Chondrocyte (in vitro differentiated cells): ENCODE measurements around the gene CCDC88C. TPM values are rescaled to one million over a fixed set of nuclear protein-coding genes. Genes with fewer than 3 reads are reported as not detected.

Experiments
- DNase-seq: peaks from one replicate; pipeline ENCODE4 v3.0.0; 2021; ENCODE audit warnings: mixed read lengths, low spot score
- H3K27ac Mint-ChIP-seq: one replicate; pipeline ENCODE4 v1.8.0; 2021; ENCODE audit warnings: mild to moderate bottlenecking, moderate library complexity, mixed read lengths; ENCODE audit not compliant: unreplicated experiment
- H3K27me3 Mint-ChIP-seq: 2 replicates; pipeline ENCODE4 v1.8.0; 2021; ENCODE audit warnings: low read depth, mixed read lengths
- H3K36me3 Mint-ChIP-seq: 2 replicates; pipeline ENCODE4 v1.8.0; 2021; ENCODE audit warnings: low read depth, mixed read lengths
- H3K4me1 Mint-ChIP-seq: 2 replicates; pipeline ENCODE4 v1.8.0; 2021; ENCODE audit warnings: low read depth, mild to moderate bottlenecking, mixed read lengths
- H3K4me3 Mint-ChIP-seq: one replicate; pipeline ENCODE4 v1.8.0; 2021; ENCODE audit warnings: mild to moderate bottlenecking, moderate library complexity, mixed read lengths; ENCODE audit not compliant: unreplicated experiment
- H3K9me3 Mint-ChIP-seq: 2 replicates; pipeline ENCODE4 v1.8.0; 2021; ENCODE audit warnings: low read depth, mixed read lengths
- CTCF ChIP-seq: fragments of 200-600 bp; sonication (generic); IDR thresholded peaks from 2 replicates; pipeline ENCODE4 v1.5.0; 2021; ENCODE audit warnings: antibody characterized with exemption, mild to moderate bottlenecking, moderate library complexity
- total RNA-seq: library from RNA; stranded (reverse); gene quantifications from 3 replicates; pipeline ENCODE4 v1.2.1, GENCODE V29; 2021

Gene CCDC88C
- total RNA-seq, 1 donor from 2014 or later = 2.3 TPM

GRCh38 chr14:91369628-91370445 lies 47.8 kb downstream of the CCDC88C start:
- DNase-seq = no peak
- Mint-ChIP-seq H3K27me3 (no peaks in the 10 kb centered on the region), H3K9me3 (no peaks in the 10 kb centered on the region), H3K4me3 (no peak overlapping the region), H3K36me3 (no peaks in the 10 kb centered on the region), H3K27ac (no peak overlapping the region), H3K4me1 (peaks cover 53% of the 10 kb centered on the region)
- TF ChIP-seq CTCF = no peak

- TF ChIP-seq CTCF = no peak
- H3K4me3 Mint-ChIP-seq = no peak overlapping the region
- H3K36me3 Mint-ChIP-seq = no peaks in the 10 kb centered on the region
- no peaks in the 10 kb centered on the region for H3K27me3 Mint-ChIP-seq
- no peak for DNase-seq
- no peaks in the 10 kb centered on the region for H3K9me3 Mint-ChIP-seq
- H3K27ac Mint-ChIP-seq = no peak overlapping the region
- peaks cover 44% of the 10 kb centered on the region for H3K4me1 Mint-ChIP-seq
Observed at GRCh38 chr14:91368776-91369416, 48.7 kb downstream of the CCDC88C start.

GRCh38 chr14:91367173-91368171 lies 50.1 kb downstream of the CCDC88C start:
- no peak for DNase-seq
- H3K4me1 Mint-ChIP-seq = peaks cover 31% of the 10 kb centered on the region
- no peaks in the 10 kb centered on the region for H3K27me3 Mint-ChIP-seq
- no peaks in the 10 kb centered on the region for H3K36me3 Mint-ChIP-seq
- no peak for TF ChIP-seq CTCF
- H3K9me3 Mint-ChIP-seq = no peaks in the 10 kb centered on the region
- H3K4me3 Mint-ChIP-seq = peak overlapping the region; percentile 45
- peak overlapping the region; percentile 85 for H3K27ac Mint-ChIP-seq

- H3K9me3 Mint-ChIP-seq = no peaks in the 10 kb centered on the region
- H3K27ac Mint-ChIP-seq = peak overlapping the region; percentile 85
- peaks cover 31% of the 10 kb centered on the region for H3K4me1 Mint-ChIP-seq
- no peaks in the 10 kb centered on the region for H3K27me3 Mint-ChIP-seq
- DNase-seq = no peak
- no peaks in the 10 kb centered on the region for H3K36me3 Mint-ChIP-seq
- no peak overlapping the region for H3K4me3 Mint-ChIP-seq
- no peak for TF ChIP-seq CTCF
Observed at GRCh38 chr14:91366749-91367148, 50.9 kb downstream of the CCDC88C start.

- H3K9me3 Mint-ChIP-seq = no peaks in the 10 kb centered on the region
- H3K27ac Mint-ChIP-seq = no peak overlapping the region
- H3K27me3 Mint-ChIP-seq = no peaks in the 10 kb centered on the region
- no peak for TF ChIP-seq CTCF
- peaks cover 28% of the 10 kb centered on the region for H3K4me1 Mint-ChIP-seq
- H3K4me3 Mint-ChIP-seq = no peak overlapping the region
- H3K36me3 Mint-ChIP-seq = no peaks in the 10 kb centered on the region
- DNase-seq = no peak
Observed at GRCh38 chr14:91365552-91365951, 52.1 kb downstream of the CCDC88C start.
